OCI-LY3 (cell line): ENCODE results near the gene VRK1.

Experiments
- H2AFZ ChIP-seq: fragments of 200-600, 300-600 bp; shearing (Covaris generic); 2 replicates; pipeline ENCODE4 v1.6.0; 2014; ENCODE audit warnings: antibody characterized with exemption, low read depth, low read length
- H3K27ac ChIP-seq: fragments of 200-600, 300-600 bp; sonication (generic); 2 replicates; pipeline ENCODE4 v1.5.1; 2014; ENCODE audit warnings: mild to moderate bottlenecking, low read length, moderate library complexity, mixed read lengths
- H3K27me3 ChIP-seq: fragments of 200-600, 300-600 bp; sonication (generic); 2 replicates; pipeline ENCODE4 v1.6.1; 2014; ENCODE audit warnings: low read depth, low read length, mixed read lengths
- H3K36me3 ChIP-seq: fragments of 200-600, 300-600 bp; sonication (generic); replicated peaks from 2 replicates; pipeline ENCODE3; 2014; ENCODE audit warnings: low read depth, low read length, mixed read lengths
- H3K4me1 ChIP-seq: fragments of 300-600, 200-600 bp; sonication (generic); 2 replicates; pipeline ENCODE4 v1.6.1; 2014; ENCODE audit warnings: low read length, mixed read lengths
- H3K4me2 ChIP-seq: fragments of 200-600, 300-600 bp; sonication (generic); 2 replicates; pipeline ENCODE4 v1.6.1; 2014; ENCODE audit warnings: low read length, mixed read lengths
- H3K4me3 ChIP-seq: fragments of 300-600, 200-600 bp; sonication (generic); 2 replicates; pipeline ENCODE4 v1.5.1; 2014; ENCODE audit warnings: antibody characterized with exemption, mild to moderate bottlenecking, low read length, moderate library complexity
- H3K79me2 ChIP-seq: fragments of 300-600, 200-600 bp; shearing (Covaris generic); 2 replicates; pipeline ENCODE4 v1.6.1; 2014; ENCODE audit warnings: mild to moderate bottlenecking, low read length, mixed read lengths
- H3K9ac ChIP-seq: fragments of 300-600, 200-600 bp; shearing (Covaris generic); 2 replicates; pipeline ENCODE4 v1.6.0; 2014; ENCODE audit warnings: mild to moderate bottlenecking, low read length, moderate library complexity
- H3K9me3 ChIP-seq: fragments of 200-600, 300-600 bp; shearing (Covaris generic); 2 replicates; pipeline ENCODE4 v1.6.1; 2014; ENCODE audit warnings: low read length, mixed read lengths; ENCODE audit not compliant: insufficient read depth
- H4K20me1 ChIP-seq: fragments of 200-600, 300-600 bp; sonication (generic); 2 replicates; pipeline ENCODE4 v1.6.1; 2016; ENCODE audit warnings: low read length, mixed read lengths; ENCODE audit not compliant: insufficient read depth
- CTCF ChIP-seq: fragments of 200-600, 300-600 bp; sonication (generic); IDR thresholded peaks from 2 replicates; pipeline ENCODE4 v1.5.1; 2014; ENCODE audit warnings: antibody characterized with exemption, low read length, low read depth
- EZH2phosphoT487 ChIP-seq: fragments of 200-600 bp; shearing (Covaris generic); IDR thresholded peaks from 2 replicates; pipeline ENCODE4 v1.6.1; 2018; ENCODE audit warnings: antibody characterized with exemption, mixed run types, low read depth

The VRK1 gene

GRCh38 chr14:96811265-96811664 is 14.1 kb downstream of the VRK1 start:
- H3K27me3 ChIP-seq, result no peaks in the 10 kb centered on the region
- no peak overlapping the region for H3K4me2 ChIP-seq
- no peak overlapping the region for H3K27ac ChIP-seq
- H3K36me3 ChIP-seq, result peaks cover 17% of the 10 kb centered on the region
- H3K9me3 ChIP-seq, result no peaks in the 10 kb centered on the region
- H3K4me3 ChIP-seq, result no peak overlapping the region
- peaks cover 100% of the 10 kb centered on the region for H3K79me2 ChIP-seq
- H4K20me1 ChIP-seq, result peaks cover 94% of the 10 kb centered on the region
- no peak overlapping the region for H3K9ac ChIP-seq
- no peaks in the 10 kb centered on the region for H3K4me1 ChIP-seq
- TF ChIP-seq CTCF (no peak), EZH2phosphoT487 (no peak)
- H2AFZ ChIP-seq, result no peak overlapping the region

GRCh38 chr14:96811985-96812667 is 14.9 kb downstream of the VRK1 start:
- Histone ChIP-seq H3K36me3 (peaks cover 13% of the 10 kb centered on the region), H2AFZ (no peak overlapping the region), H3K79me2 (peaks cover 100% of the 10 kb centered on the region), H4K20me1 (peaks cover 94% of the 10 kb centered on the region), H3K4me3 (no peak overlapping the region), H3K27ac (no peak overlapping the region), H3K4me1 (no peaks in the 10 kb centered on the region), H3K9me3 (no peaks in the 10 kb centered on the region), H3K4me2 (no peak overlapping the region), H3K9ac (no peak overlapping the region), H3K27me3 (no peaks in the 10 kb centered on the region)
- TF ChIP-seq CTCF, result no peak
- TF ChIP-seq EZH2phosphoT487, result no peak

GRCh38 chr14:96816281-96816680 is 19.1 kb downstream of the VRK1 start:
- Histone ChIP-seq H3K27ac (no peak overlapping the region), H3K36me3 (peaks cover under 1% of the 10 kb centered on the region), H3K4me2 (no peak overlapping the region), H3K27me3 (no peaks in the 10 kb centered on the region), H3K9ac (no peak overlapping the region), H2AFZ (no peak overlapping the region), H4K20me1 (peaks cover 67% of the 10 kb centered on the region), H3K4me1 (no peaks in the 10 kb centered on the region), H3K79me2 (peaks cover 99% of the 10 kb centered on the region), H3K9me3 (no peaks in the 10 kb centered on the region), H3K4me3 (no peak overlapping the region)
- TF ChIP-seq CTCF, result no peak
- TF ChIP-seq EZH2phosphoT487, result no peak

- Histone ChIP-seq H3K4me1 (no peaks in the 10 kb centered on the region), H3K9me3 (no peaks in the 10 kb centered on the region), H3K27ac (no peak overlapping the region), H3K27me3 (no peaks in the 10 kb centered on the region), H3K9ac (no peak overlapping the region), H3K4me2 (no peak overlapping the region), H3K79me2 (peaks cover 99% of the 10 kb centered on the region), H4K20me1 (peaks cover 63% of the 10 kb centered on the region), H2AFZ (no peak overlapping the region), H3K36me3 (peaks cover 9% of the 10 kb centered on the region), H3K4me3 (no peak overlapping the region)
- no peak for TF ChIP-seq CTCF
- no peak for TF ChIP-seq EZH2phosphoT487
These were observed 20.8 kb downstream of the VRK1 start for GRCh38 chr14:96817750-96818666.
